HG02852 (cell line): Measurements from ENCODE around the gene SGCG.
A peak's percentile ranks its signal among the peaks of the same experiment; 100 is the strongest.
"Not testable (repeated sequence)": the region's sequence is repeated elsewhere in the genome, so short reads cannot be mapped to it uniquely, and the experiment has no call there.

ENCODE experiments used
- ATAC-seq: cut with Tn5 transposase; IDR thresholded peaks from one replicate; pipeline ENCODE4 v1.9.1; 2021; ENCODE audit warnings: mild to moderate bottlenecking, moderate library complexity; ENCODE audit not compliant: unreplicated experiment

The SGCG gene

DNA sequence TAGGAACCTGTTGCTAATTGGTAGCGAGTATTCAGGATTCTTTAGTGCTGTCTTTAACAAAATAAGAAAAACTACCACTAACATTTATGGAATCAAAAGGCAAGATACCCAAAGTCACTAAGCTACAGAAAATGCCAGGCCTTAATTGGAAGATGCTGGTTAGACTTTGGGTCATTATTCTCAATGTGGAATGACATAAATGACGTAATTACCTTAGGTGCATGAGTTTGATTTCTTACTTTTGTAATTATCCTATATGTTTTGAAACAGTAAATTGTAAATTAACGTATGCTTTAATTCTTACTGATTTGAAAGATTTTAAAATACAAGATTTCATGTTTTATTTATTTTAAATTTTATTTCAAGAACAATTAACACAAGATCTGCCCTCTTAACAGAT is 25.0 kb downstream of the SGCG start:
- ATAC-seq = no peak

DNA sequence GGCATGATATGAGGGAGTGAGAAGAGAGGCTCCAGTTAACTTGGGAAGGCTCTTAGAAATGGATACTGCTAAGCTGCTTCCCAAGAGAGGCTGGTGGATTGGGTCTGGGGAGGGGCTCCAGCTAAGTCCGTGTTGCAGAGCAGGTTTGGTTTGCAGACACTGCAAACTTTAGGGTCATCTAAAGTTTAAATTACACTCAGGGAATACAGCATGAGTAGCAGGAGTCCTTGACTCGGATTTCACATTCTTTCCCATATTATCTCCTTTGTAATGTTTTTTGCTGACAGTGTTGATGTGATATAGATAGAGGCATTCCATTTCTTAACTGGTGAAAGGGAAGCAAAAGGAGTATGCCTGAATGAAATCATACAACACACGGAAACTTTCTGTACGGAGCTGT is 31.9 kb downstream of the SGCG start:
- no peak for ATAC-seq

DNA sequence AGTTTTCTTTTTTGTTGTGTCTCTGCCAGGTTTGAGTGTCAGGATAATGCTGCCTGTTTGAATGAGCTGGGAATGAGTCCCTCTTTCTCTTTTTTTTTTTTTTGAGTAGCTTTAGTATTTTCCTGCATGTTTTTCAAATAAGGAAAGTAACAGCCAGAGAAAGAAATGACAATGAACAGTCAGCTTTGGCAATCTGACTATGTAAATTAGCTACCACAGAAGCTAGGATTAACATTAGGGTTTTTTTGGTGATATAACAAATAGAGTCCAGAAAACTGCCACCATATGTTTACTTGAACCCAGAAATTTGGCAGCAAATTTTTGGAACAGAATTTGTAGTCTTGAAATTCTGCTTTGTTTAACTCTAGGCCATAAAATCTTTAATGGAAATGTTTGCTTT is 50.5 kb downstream of the SGCG start:
- ATAC-seq = no peak

DNA sequence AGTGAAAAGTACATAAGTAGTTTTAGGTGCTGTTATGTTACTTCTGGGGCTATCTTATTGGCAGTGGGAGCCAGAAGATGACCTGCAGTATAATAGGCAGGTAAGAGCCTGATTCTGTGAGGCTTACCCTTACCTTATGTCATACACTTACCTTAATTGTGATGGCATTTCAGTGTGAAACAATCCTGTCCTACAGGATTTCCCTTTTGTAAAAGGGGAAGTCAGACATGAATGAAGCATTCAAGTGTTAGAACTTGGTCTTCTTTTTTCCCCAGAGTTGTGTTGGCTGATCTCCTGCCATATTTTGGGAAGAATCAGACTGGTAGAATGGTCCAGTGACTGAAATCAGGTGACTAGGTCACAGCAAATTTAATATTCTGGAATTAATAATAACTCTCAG is 55.2 kb downstream of the SGCG start:
- no peak for ATAC-seq

DNA sequence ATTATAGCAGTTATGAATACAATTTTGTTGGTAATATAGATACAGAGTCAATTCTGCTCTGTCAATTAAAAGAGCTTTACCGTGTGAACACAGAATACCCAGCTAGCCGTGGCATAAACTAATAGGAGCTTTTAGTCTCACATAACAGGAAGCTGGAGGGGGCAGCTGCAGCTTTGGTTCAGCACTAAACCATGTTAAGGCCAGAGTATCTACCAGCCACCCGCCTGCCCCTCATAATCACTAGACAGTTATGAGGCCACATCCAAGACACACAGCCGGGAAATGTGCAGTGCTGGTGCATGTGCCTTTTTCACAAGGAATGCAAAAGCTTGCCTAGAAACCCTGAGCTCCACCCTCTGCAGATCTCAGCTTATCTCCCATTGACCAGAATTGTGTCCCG is 62.3 kb downstream of the SGCG start:
- no peak for ATAC-seq

DNA sequence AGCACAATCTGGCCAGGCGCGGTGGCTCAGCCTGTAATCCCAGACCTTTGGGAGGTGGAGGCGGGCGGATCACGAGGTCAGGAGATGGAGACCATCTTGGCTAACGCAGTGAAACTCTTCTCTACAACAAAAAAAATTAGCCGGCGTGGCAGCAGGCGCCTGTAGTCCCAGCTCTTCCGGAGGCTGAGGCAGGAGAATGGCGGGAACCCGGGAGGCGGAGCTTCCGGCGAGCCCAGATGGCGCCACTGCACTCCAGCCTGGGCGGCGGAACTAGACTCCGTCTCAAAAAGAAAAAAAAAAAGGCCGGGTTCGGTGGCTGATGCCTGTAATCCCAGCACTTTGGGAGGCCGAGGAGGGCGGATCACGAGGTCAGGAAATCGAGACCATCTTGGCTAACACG is 67.6 kb downstream of the SGCG start:
- not testable (repeated sequence) for ATAC-seq

DNA sequence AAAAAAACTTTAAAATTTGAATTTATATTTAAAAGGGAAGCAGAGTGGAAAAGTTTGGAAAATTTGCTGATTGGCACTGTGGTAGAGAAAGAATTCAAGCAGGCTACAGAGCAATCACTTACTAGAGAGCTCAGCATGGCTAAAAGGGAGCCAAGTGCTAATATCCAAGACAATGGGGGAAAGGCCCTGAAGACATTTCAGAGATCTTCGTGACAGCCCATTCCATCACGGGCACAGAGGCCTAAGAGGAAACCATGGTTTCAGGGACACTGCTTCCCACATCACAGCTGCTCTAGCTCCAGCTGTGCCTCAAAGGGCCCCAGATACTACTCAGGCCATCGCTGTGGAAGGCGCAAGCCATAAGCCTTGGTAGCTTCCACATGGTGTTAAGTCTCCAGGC is 73.7 kb downstream of the SGCG start:
- ATAC-seq = no peak

DNA sequence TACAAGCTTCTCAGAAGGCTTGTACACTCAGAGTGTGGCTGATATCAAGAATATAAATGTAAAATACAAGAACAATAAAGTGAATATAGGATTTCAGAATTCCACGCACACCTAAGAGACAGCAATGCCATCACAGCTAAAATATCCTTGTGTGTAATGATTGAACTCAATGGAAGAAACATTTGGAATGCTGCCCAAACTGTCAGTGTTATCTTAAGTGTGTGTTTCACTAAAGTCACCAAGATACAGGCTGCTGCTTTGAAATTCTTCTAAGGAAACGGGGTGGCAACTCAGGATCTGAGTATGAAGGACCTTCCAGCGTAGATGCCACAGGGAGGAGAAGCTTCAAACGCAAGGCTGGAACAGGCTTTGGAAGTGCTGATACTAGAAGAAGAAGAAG is 86.8 kb downstream of the SGCG start:
- no peak for ATAC-seq

DNA sequence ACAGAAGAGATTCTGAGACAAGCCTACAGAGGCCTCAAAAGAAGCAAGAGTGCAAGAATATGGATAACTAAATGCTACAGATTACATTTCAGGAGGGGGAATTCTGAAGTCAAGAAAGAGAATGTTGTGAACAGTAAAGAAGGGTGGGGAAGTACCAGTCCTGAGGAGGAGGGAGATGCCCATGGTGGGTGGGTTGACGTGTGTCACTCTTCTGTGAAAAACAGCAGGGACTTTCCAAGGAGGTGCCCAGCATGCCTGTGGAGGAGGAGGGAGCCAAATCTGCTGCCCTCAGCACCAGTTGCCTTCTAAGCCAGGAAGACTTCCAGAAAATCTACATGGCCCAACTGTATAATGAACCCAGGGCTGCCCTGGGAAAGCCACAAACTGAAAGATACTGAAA is 87.7 kb downstream of the SGCG start:
- ATAC-seq = peak; percentile 79

DNA sequence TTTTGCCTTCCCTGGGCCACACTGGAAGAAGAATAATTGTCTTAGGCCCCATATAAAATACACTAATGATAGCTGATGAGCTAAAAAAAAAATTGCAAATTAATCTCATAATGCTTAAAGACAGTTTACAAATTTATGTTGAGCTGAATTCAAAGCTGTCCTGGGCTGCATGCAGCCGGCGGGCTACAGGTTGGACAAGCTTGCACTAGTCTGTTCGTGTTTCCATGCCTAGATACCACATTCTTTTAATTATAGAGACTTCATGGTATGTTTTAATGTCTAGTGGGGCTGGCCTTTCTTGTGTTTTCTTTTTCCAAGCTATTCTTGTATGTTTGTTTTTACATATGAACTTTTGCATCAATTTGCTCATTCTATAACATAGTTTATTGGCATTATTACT is 90.6 kb downstream of the SGCG start:
- no peak for ATAC-seq

DNA sequence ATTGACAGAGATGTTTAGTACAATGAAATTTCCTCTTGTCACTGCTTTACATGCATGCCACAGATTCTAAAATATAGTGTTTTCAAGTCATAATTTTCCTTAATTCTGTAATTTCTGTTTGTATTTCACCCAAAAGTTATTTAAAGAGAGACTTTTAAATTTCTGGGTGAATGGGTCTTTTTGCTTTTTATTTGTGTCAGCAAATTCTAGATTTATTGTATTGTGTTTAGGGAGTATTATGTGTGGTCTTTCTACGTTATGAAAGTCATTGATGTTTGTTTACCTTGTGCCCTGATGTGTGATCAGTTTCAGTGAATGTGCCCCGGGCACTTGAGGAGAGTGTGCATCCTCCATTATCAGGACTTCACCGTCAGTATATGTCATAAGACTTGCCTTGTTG is 92.7 kb downstream of the SGCG start:
- no peak for ATAC-seq

DNA sequence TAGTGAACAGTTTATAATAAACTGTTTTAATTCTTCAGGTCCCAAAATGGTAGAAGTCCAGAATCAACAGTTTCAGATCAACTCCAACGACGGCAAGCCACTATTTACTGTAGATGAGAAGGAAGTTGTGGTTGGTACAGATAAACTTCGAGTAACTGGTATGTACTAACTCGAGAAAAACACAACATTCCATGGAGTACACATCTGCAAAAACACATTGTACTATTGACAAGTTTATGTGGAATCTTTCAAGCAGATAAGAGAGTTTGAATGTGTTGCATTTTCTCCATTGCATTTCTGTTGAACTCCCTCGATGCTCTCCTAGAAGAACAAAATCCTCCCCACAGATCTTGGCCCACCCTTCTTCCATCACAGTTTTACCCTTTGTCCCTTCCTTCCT is 98.5 kb downstream of the SGCG start:
- ATAC-seq = no peak

DNA sequence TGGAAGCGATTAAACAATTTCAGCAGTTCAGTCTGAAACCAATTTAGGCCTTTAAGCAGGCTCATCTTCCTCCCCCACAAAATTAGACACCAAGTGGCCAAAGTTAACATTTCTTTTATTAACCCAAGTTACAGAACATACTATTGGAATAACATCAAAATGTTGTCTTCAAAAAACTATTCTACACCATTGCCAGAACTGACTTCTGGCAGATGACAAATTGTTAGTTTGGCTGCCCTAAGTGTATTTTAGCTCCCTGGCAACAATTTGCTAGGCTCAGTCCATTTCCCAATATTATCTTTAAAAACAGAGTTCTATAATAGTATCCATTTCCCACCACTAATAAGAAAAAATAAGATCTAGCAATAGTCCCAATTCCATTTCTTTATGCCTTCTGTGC is 107.8 kb downstream of the SGCG start:
- no peak for ATAC-seq

DNA sequence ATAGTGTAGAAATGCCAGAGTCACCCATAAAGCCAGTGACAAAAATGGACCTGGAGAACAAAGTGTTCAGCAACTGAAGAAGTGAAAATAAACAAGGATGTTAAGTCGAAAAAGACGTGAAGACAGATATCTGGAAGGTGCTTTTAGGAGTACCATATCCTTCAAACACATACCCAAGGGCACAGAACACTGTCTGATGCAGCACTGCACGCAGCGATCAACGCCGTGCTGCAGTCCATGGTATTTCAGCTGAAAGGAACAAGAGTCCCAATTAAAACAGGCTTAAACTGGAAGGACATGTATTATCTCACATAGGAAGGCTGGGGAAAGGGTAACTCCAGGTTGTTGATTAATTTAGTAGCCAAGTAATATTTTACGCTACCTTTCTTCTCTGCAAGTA is 108.2 kb downstream of the SGCG start:
- ATAC-seq = no peak

DNA sequence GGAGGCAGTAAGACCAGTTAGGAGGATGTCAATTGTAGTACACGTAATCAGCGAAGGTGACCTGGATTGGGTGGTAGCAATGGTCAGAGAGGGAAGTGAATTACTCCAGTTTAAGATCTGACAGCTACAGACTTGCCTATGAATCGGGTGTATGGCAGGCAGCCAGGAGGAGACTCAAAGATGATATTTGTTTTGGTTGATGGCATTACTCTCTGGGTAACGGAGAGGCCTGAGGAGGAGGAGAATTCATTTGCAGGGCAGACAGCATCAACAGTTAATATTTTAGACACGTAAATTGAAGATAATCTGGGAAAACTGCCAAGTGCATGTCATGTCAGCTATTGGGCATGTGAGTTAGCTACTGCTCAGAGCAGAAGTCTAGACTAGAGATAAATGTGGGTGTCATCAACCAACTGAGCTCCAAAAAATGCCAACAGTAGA is 109.2 kb downstream of the SGCG start:
- ATAC-seq = no peak

DNA sequence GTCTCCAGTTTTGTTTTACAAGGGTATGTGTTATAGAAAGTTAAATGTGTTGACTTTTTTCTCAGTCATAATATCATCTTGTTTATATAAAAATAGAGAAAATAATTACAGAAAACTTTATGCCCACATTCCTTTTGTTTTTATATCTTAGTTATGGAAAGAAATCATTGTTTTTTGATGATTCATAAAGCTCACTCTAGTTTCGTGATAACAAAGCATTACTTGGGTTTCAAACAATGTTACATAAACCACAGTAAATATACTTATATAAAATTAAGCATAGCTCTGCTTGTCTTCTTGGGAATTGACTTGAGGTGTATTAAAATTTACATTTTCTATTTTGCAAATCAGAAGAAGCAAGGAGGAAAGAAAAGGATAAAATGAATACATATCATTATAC is 111.8 kb downstream of the SGCG start:
- no peak for ATAC-seq

DNA sequence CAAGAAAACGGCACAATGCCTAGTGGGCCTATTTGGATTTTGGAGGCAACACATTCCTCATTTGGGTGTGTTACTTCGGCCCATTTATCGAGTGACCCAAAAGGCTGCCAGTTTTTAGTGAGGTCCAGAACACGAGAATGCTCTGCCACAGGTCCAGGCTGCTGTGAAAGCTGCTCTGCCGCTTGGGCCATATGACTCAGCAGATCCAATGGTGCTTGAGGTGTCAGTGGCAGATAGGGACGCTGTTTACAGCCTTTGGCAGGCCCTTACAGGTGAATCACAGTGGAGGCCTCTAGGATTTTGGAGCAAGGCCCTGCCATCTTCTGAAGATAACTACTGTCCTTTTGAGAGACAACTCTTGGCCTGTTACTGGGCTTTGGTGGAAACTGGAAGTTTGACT is 134.1 kb downstream of the SGCG start:
- ATAC-seq = not testable (repeated sequence)

DNA sequence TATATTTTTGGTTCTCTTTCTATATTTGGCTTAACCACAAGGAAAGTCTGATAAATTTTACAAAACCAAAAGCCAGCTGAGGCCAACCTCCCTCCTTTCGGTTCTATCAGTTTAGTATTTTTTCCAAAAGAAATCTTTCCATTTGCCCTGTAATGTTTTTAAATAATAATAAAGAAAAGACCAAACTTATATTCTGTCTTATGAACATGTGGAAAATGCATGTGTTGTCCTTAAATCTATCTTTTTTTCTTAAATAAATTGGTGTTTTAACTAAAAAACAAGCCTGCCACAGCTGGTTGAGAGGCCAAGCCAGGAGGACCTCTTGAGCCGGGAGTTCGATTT is 139.1 kb downstream of the SGCG start:
- no peak for ATAC-seq

DNA sequence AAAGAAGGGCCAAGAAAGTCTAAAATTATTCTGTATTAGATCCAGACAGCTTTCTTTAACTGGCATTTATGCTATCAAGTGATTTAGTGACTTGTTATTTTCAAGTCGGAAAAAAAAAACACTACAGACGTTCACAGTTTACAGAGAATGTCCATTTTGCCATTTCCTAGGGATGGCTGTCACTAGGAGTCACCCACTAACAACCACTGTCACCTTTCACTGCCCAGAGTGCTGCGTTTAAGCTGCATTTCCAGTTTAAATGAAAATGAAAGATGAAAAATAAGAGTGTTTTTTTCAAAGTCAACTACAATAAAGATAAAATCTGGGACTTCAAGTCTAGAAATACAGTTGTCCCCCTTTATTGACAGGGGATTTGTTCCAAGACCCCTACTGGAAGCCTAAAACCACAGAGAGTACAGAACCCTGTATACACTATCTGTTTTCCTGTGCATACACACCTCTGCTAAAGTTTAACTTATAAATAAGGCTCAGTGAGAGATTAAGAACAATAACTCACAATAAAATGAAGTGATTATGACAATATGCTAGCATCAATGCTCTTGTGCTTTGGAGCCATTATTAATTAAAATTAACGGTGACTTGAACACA is 140.3 kb downstream of the SGCG start:
- no peak for ATAC-seq

DNA sequence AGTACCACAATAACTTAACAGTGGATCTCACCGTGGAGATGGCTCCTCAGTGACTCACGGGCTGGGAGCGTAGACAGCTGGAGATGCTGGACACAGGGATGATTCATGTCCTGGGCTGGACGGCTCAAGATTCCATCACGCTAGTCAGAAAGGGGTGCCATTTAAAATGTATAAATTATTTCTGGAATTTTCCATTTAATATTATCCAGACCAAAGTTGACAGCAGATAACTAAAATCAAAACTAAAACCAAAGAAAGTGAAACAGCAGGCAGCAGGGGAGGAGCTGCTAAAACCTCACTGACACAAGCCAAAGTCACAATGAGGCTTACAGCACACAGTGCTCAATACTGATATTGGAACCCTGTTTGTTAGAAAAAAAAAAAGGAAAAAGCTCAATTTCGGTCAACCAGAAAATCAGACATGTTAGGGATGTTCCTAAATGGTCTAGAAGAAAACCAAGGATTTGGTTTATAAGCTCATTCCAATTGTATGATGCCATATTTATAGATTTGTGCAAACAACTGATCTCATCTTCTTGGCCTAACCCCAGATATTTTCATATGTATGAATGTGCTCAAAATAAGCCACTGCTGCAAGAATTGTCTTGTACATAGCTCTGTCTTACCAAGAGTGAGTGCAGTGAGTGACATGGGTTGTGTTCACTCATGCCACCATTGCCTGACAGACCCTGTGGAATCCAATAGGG is 140.9 kb downstream of the SGCG start:
- peak; percentile 65 for ATAC-seq

DNA sequence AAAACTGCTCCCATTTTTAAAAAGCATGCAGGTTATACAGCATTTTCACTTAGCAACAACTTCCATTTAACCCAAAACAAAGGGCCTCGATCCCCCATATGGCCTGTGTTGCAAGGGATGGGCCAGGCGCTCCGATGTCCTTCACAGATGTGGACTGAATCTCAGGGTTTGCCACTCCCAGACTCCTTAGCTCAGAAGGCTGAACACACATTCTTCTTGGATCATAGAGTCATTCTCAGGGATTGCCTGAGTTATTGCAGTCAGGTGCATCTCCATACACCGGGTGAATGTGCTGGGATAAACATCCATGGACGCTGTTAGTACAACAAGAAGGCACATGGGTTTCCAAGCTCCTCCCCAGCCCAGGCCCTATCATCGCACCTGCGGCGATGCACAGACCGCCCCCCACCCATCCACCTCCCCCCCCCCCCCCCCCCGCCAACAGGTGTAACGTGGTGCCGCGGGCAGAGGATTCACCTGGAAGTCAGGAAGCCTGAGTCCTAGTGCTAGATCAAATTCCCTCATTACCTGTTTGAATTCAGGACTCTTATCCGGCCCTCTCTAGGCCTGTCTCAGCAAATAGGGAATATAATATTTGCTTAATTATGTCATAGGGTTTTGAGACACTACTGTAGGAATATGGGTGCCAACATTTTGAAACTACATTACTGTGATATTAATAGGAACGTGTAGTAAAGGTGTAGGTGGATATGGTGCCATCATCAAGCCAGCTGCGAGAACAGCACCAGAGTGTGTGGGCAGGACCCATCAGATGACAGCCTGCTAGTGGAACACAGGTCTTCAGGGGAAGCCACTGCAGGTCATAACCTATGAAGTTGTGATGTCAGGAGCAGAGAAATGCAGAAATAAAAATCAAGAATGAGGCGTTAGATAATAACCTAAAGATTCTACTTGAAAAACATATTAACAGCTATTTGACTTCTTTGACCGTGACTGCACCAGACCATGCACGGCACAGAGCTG is 141.9 kb downstream of the SGCG start:
- ATAC-seq = no peak
